Activated CD8-positive, alpha-beta memory T cell treated with anti-CD3 and anti-CD28 coated beads for 1 hour (primary cell): ENCODE results near the gene SCN2A.

ENCODE experiments used
- DNase-seq, 2 donors: peaks; one replicate each; pipeline ENCODE4 v3.0.0-alpha.2; 2020; ENCODE audit warnings: low read depth in 1 of 2; ENCODE audit errors: extremely low read depth in 1 of 2

Gene SCN2A

DNA sequence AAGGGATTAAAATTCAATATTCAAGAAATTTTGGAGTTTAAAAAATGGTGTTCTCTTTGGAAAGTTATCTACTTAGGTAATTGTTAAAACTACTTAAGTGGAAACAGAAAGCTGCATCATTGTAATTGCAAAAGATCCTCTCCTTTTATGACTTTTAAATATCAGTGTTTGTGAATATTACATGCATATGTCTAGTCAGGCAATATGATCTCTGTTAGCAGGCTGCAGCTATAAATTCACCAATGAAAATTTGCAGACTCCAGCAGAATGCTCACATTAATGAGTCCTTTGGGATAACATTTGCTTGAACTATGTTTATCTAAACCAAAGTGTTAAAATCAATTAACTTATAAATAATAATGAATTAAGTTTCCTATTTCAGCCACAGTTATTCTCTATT, 171.1 kb downstream of the SCN2A start:
- DNase-seq = no peak

DNA sequence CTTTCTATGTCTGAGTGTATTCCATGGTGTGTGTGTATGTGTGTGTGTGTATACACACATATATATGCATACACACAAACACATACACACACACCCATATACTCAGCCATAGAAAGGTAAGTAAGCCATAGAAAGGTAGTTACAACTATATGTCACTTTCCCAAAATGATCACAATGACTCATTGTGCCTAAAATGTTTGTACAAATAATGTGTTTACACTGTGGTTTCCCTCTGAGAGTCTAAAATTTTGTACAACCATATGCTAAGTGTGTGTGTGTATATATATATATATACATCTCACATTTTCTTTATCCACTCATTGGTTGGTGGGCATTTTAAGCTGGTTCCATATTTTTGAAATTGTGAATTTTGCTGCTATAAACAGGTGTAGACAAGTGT, 175.0 kb downstream of the SCN2A start:
- no peak for DNase-seq

DNA sequence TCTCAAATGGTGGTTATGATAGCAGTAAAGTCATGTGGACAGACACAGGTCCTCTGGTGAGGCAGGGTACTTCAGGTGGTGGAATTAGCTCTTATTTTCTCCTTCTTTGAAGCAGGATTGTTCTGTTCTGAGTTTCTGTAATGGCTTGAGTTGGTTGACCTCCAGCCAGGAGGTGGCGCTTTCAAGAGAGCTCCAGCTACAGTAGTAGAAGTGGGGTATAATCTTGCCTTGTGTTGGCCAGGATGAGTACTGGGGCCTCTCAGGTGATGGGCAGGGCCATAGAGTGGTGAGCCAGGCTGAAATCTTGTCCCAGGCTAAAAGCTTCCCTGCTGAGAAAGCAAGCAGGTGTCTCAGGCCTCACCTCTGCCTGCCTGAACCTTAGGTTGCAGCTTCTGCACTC, 177.8 kb downstream of the SCN2A start:
- no peak for DNase-seq

DNA sequence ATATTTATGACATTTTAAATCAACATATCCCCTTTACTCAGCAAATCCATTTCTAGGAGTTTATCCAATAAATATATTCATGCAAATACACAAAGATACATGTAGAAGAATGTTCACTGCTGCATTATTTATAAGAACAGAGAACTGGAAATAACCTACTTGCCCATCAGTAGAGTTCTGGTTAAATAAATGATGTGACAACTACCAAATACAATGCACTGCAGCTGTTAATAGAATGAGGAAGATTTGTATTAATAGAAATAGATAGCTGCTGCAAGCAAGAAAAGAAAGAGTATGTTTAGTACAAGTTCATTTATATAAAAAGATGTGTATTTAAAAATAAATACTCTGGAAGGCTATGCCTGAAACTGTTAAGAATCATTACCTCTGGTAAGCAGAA, 181.0 kb downstream of the SCN2A start:
- DNase-seq = no peak

DNA sequence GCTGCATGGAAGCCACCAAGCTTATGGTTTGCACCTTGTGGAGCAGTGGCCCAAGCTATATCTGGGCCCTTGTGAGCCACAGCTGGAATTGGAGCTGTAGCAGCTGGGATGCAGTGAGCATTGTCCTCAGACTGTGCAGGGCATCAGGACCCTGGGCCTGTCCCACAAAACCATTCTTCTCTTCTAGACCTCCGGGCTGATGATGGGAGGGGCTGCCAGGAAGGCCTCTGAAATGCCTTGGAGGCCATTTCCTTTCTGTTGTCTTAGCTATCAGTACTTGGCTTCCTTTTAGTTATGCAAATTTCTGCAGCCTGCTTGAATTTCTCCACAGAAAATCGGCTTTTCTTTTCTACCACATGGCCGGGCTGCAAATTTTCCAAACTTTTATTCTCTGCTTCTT, 183.9 kb downstream of the SCN2A start:
- no peak for DNase-seq

DNA sequence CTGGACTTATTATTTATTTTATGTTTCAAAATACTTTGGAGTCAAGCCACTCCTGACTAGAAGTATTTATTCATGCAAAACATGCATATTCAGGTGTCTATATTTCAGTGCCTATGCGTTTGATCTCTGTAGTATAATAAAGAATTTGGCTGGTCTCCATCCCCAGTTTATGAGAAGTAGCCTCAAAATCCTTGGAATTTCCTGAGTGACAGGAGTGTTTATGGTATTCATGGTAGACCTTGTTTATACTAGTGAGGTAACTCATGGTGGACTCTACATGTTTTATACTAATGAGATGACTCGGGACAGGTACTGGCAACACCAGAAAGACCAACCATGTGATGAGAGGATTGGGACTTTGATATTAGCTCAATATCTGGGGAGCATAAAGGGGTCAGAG, 186.3 kb downstream of the SCN2A start:
- no peak for DNase-seq

DNA sequence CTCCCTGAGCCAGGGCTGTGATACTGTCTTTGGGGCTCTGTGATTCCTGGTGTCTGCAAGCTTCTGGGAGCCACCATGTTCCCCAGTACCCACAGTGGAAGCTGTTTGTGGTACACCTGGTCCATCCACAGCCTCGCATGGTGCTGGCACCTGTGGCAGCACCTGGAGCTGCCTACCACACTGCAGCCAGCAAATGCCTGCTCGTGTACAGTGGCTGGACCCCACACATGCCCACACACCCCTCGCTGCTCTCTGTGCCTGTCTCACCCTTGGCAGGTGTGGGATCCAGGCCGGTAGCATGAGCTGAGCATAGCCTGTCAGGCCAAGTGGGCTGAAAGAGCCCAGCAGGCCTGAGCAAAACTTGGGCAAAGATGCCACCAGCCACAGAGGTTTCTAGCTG, 188.5 kb downstream of the SCN2A start:
- DNase-seq = no peak

DNA sequence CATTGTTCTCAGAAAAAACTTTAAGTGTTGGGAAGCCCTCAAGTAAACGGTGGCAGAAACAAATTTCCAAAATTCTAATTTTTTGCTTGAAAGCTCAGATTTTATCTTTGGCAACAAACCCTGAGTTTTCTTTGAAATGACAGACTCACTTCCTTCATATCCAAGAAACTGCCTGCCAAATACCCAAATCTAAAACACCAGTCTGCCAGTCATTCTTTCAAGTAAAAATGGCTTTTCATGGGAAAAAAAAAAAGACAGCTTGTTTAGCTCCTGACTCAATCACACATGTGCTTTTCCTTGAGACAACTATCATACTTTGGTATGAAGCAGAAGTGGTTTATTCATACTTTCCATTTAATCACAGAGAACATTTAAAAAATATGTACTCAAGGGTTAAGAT, 189.7 kb downstream of the SCN2A start:
- DNase-seq = no peak

DNA sequence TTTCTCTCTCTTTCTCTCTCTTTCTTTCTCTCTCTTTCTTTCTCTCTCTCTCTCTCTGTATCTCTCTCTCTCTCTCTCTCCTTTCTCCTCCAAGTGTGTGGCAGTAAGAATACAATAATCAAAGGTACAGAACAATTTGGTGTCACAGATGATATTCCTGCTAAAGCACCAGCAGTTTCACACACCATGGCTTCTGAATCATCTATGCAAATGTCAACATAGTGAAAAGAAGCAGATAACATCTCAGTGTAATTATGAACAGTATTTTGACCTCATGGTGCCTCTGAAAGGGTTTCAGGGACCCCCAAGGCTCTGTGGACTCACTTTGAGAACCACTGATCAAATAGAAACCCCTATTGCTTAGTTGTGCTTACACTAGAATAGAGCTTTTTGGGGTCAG, 191.8 kb downstream of the SCN2A start:
- no peak for DNase-seq

DNA sequence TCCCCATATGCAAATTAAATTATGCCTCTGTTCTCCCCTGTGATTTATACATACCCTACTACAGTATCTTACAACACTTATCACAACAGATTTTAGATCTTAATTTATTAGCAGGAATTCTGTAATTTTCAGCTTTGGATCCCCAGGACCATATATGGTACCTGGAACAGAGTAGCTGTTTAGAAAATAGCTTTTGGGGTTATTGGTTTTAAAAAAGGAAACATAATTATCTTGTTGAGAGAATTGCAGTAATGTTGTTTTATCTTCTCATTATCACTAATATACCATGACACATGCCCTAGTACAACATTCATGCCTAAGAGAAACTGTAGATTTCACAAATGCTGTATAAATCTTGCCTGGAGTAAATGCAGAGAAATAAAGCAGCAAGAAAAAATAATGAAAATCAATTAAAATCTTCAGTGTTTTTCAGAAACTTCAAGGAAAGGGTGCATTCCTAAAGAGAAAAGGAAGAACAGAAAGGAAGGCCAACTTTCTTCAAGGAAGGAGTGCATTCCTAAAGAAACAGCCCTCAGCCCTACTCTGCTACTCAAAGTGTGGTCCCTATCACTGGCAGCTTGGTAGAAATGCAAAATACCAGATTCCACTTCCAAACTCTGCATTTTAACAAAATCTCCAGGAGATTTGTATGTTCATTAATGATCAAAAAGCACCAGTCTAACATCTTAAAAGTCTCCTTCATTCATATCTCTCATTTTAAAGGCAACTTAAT, 193.2 kb downstream of the SCN2A start:
- no peak for DNase-seq

DNA sequence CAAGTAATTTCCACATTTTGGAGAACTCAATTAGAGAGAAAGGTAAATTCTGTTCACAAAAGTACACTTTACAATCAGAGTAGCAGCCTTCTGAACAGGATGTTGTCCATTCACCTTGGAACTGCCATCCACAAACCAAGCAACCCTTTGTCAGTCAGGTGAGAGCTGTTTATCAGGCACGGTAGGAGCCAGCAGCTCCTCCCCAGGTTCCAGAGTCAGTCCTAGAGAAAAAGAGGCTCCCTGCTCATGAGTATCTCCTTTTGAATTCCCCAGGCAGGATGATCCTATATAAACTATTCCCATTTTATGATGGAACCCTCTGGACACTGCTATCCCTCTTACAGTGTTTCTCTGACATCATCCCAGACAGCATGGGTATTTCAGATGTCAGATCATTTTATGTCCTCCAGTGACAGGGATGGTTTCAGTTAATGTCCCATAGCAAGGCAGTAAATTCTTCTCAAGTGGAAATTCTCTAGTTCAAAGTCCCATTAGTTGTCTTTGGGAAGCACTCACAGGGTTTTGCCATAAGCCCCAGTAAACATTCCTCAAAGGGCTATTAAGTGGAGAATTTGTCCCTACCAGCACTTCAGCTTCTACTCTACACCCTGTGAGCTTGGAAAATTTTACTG, 195.8 kb downstream of the SCN2A start:
- no peak for DNase-seq

DNA sequence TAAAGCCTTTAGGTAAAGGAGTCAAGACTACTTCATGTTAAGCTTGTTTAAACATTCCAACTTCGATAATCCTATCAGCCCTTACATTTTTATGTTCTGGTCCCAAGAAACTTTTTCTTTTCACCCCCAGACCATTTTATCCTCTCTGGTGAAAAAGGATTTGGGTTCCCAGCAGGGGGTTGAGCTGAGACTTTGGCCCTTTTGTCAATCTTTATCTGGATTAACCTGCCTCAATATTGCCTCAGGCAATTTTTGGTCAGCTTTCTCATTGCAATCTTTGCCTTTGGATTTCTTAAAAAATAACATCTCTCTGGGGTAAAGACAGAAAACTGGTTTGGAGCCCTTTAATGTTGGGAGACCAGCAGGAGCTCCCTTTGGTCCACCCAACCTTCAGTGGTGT, 196.4 kb downstream of the SCN2A start:
- no peak for DNase-seq

DNA sequence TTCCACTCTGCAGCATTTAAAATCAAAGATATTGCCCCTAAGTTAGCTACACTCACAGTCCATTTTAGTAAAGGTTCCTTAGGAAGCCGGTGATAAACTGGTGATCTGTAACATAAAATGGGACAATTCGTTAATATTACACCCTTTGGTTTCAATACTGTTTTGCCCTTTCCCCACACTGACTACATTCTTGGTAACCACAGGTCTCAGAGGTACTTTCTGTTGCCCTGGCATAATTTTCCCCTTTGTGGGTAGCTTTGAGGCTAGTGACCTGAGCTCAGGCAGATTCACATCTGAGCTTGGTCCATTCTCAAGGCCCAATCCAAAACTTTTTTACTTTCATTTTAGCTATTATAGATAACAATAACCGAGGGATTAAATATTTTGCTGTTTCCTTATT, 197.3 kb downstream of the SCN2A start:
- no peak for DNase-seq

DNA sequence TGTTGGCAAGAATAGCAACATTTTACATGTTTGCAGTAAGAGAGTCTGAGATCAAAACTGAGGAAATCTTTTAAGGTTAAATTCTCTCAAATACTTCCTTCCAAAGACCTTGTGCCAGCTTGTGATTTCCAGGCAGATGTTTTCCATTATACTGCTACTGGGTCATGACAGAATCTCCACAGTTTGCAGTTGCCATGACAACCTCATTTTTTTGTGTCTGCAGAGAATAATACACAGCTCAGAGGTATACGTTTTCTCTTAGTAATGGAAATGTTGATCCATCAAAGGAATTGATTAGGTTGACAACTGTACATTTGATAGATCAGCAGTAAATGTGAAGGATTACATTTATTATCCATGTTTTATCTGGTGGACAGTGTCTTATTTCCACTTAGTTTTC, 201.2 kb downstream of the SCN2A start:
- DNase-seq = no peak
